Measurements from ENCODE around the gene SDCCAG8. TPM values are rescaled to one million over a fixed set of nuclear protein-coding genes. Genes with fewer than 3 reads are reported as not detected.

The SDCCAG8 gene
- total and polyA plus RNA-seq, 2 of the 8 experiments (the other 6 are each of a cell fraction or from before 2014, with no cell fraction given): 15.6 to 21.0 TPM

GRCh38 chr1:243273945-243274344, 18.1 kb downstream of the SDCCAG8 start (continued):
- no peak for TF ChIP-seq CHD7 (IDR thresholded peaks at IDR 0.05; ENCODE audit: insufficient replicate concordance, low read length)
- TF ChIP-seq SRF (IDR thresholded peaks at IDR 0.05; ENCODE audit: low read depth, low read length): no peak
- no peak for TF ChIP-seq SIN3A (conservative IDR thresholded peaks at IDR 0.05 in 1 of 2, IDR thresholded peaks at IDR 0.05 in 1 of 2; ENCODE audit: low read depth in 1 of 2, low read length in 2 of 2)
- no peak for TF ChIP-seq MAX (IDR thresholded peaks at IDR 0.05)
- TF ChIP-seq CHD1 (IDR thresholded peaks at IDR 0.05; ENCODE audit: low read depth, low read length): no peak
- TF ChIP-seq RNF2 (IDR thresholded peaks at IDR 0.05; ENCODE audit: borderline replicate concordance, low read depth, low read length, missing control alignments, poor library complexity, severe bottlenecking): no peak
- TF ChIP-seq KDM4A (IDR thresholded peaks at IDR 0.05; ENCODE audit: low read depth, low read length, severe bottlenecking): no peak
- TF ChIP-seq POLR2AphosphoS5 (IDR thresholded peaks at IDR 0.05; ENCODE audit: low read depth, low read length): no peak
- TF ChIP-seq POU5F1 (IDR thresholded peaks at IDR 0.05; ENCODE audit: low read depth, low read length): no peak
- TF ChIP-seq TEAD4 (IDR thresholded peaks at IDR 0.05; ENCODE audit: low read depth, low read length): no peak
- no peak for TF ChIP-seq EGR1 (IDR thresholded peaks at IDR 0.05; ENCODE audit: borderline replicate concordance, low read depth, low read length)
- no peak for TF ChIP-seq CBX5 (IDR thresholded peaks at IDR 0.05; ENCODE audit: low read depth, low read length)

Measured in H1 (cell line).